IMR-90 (cell line): ENCODE results near the gene XPR1. TPM values are rescaled to one million over a fixed set of nuclear protein-coding genes. Genes with fewer than 3 reads are reported as not detected.

Source experiments
- ATAC-seq: fragments of 200-7000 bp; cut with Tn5 transposase; 2 replicates; pipeline ENCODE4 v1.9.1; 2020; ENCODE audit warnings: low read depth, mild to moderate bottlenecking, moderate library complexity
- BruUV-seq: library from RNA; stranded (reverse); fragments of 400-500 nt; replicated peaks from 2 replicates; lab custom pipeline; 2021; lab: Mats Ljungman, UMichigan
- CTCF ChIA-PET: fragments of 300-600 bp; formaldehyde crosslinking; extraction: SDS; loops from one replicate; lab custom pipeline; 2021; ENCODE audit warnings: antibody characterized with exemption; lab: Yijun Ruan, JAX
- POLR2A ChIA-PET: fragments of 300-600 bp; sonication (Branson Sonifier 250); formaldehyde crosslinking; loops from one replicate; lab custom pipeline; 2022; ENCODE audit warnings: antibody characterized with exemption; ENCODE audit not compliant: unreplicated experiment; lab: Charles Lee
- DNase-seq: peaks from one replicate; pipeline ENCODE4 v3.0.0; 2013
- H2AFZ ChIP-seq: replicated peaks from 2 replicates; pipeline ENCODE3; 2013; ENCODE audit warnings: low read length, mild to moderate bottlenecking; ENCODE audit not compliant: poor library complexity
- H2AK5ac ChIP-seq: 2 replicates; pipeline ENCODE4 v1.6.1; 2013; ENCODE audit warnings: low read depth, low read length, inconsistent platforms
- H2AK9ac ChIP-seq: replicated peaks from 2 replicates; pipeline ENCODE3; 2013; ENCODE audit warnings: mild to moderate bottlenecking, low read depth, low read length, moderate library complexity; ENCODE audit not compliant: poor library complexity
- H2BK120ac ChIP-seq: 2 replicates; pipeline ENCODE4 v1.6.1; 2013; ENCODE audit warnings: low read depth, low read length, inconsistent platforms
- H2BK15ac ChIP-seq: 3 replicates; pipeline ENCODE4 v1.6.1; 2013; ENCODE audit warnings: low read depth, low read length, inconsistent platforms
- H2BK20ac ChIP-seq: 2 replicates; pipeline ENCODE4 v1.6.1; 2013; ENCODE audit warnings: low read depth, mild to moderate bottlenecking, inconsistent platforms, low read length, moderate library complexity
- H2BK5ac ChIP-seq: 2 replicates; pipeline ENCODE4 v1.6.1; 2013; ENCODE audit warnings: mild to moderate bottlenecking, low read depth, low read length, inconsistent platforms; ENCODE audit not compliant: poor library complexity, severe bottlenecking
- H3K14ac ChIP-seq: replicated peaks from 2 replicates; pipeline ENCODE4 v1.6.1; 2013; ENCODE audit warnings: low read depth, low read length, inconsistent platforms
- H3K18ac ChIP-seq: 2 replicates; pipeline ENCODE4 v1.6.1; 2013; ENCODE audit warnings: low read depth, low read length, control low read depth
- H3K23ac ChIP-seq: 2 replicates; pipeline ENCODE4 v1.6.1; 2013; ENCODE audit warnings: low read depth, low read length, inconsistent platforms
- H3K27ac ChIP-seq: 2 replicates; pipeline ENCODE4 v1.5.1; 2013; ENCODE audit warnings: mild to moderate bottlenecking, control low read depth, low read length; ENCODE audit not compliant: insufficient read depth
- H3K27me3 ChIP-seq: 2 replicates; pipeline ENCODE4 v1.6.1; 2013; ENCODE audit warnings: low read length; ENCODE audit not compliant: control insufficient read depth, insufficient read depth
- H3K36me3 ChIP-seq: 2 replicates; pipeline ENCODE4 v1.6.1; 2013; ENCODE audit warnings: low read length, mixed read lengths; ENCODE audit not compliant: control insufficient read depth, insufficient read depth
- H3K4ac ChIP-seq: 2 replicates; pipeline ENCODE4 v1.6.1; 2013; ENCODE audit warnings: low read depth, low read length, inconsistent platforms
- H3K4me1 ChIP-seq: 2 replicates; pipeline ENCODE4 v1.6.1; 2013; ENCODE audit warnings: low read length, mixed read lengths; ENCODE audit not compliant: control insufficient read depth, insufficient read depth
- H3K4me2 ChIP-seq: 2 replicates; pipeline ENCODE4 v1.6.1; 2013; ENCODE audit warnings: low read depth, mild to moderate bottlenecking, control low read depth, low read length, moderate library complexity
- H3K4me3 ChIP-seq: 2 replicates; pipeline ENCODE4 v1.5.1; 2013; ENCODE audit warnings: low read depth, mild to moderate bottlenecking, control low read depth, low read length, moderate library complexity; ENCODE audit not compliant: insufficient read depth
- H3K56ac ChIP-seq: 2 replicates; pipeline ENCODE4 v1.6.1; 2013; ENCODE audit warnings: low read length, inconsistent platforms; ENCODE audit not compliant: insufficient read depth; ENCODE audit errors: extremely low read depth
- H3K79me1 ChIP-seq, 2 experiments: 2 replicates each; pipeline ENCODE4 v1.6.1; 2013; ENCODE audit warnings: low read length in 2 of 2, inconsistent platforms in 1 of 2, low read depth in 1 of 2
- H3K9ac ChIP-seq: 2 replicates; pipeline ENCODE4 v1.6.1; 2013; ENCODE audit warnings: low read depth, low read length, control low read depth
- H3K9me1 ChIP-seq: 2 replicates; pipeline ENCODE4 v1.6.1; 2013; ENCODE audit warnings: low read length, inconsistent platforms; ENCODE audit not compliant: insufficient read depth
- H3K9me3 ChIP-seq: 2 replicates; pipeline ENCODE4 v1.6.1; 2013; ENCODE audit warnings: low read length; ENCODE audit not compliant: control insufficient read depth, insufficient read depth
- H4K20me1 ChIP-seq: 2 replicates; pipeline ENCODE4 v1.6.1; 2013; ENCODE audit warnings: low read length, inconsistent platforms; ENCODE audit not compliant: insufficient read depth
- H4K5ac ChIP-seq: 2 replicates; pipeline ENCODE4 v1.6.1; 2013; ENCODE audit warnings: mild to moderate bottlenecking, low read depth, low read length, control low read depth
- H4K8ac ChIP-seq, 2 experiments: 2 replicates each; pipeline ENCODE4 v1.6.1; 2013; ENCODE audit warnings: low read depth in 2 of 2, low read length in 2 of 2, control low read depth in 1 of 2, inconsistent platforms in 1 of 2
- H4K91ac ChIP-seq: 2 replicates; pipeline ENCODE4 v1.6.1; 2013; ENCODE audit warnings: low read depth, low read length, inconsistent platforms; ENCODE audit not compliant: insufficient read depth
- CHD1 ChIP-seq: IDR thresholded peaks from 2 replicates; pipeline ENCODE4 v1.6.1; 2012; ENCODE audit warnings: low read depth, low read length, improper control_type of control experiment
- CTCF ChIP-seq: conservative IDR thresholded peaks from 2 replicates; pipeline ENCODE4 v1.5.1; 2012; ENCODE audit warnings: mild to moderate bottlenecking, low read depth, low read length, improper control_type of control experiment
- WGBS, 2 experiments: methylation state at CpG; one replicate each; pipeline versions ENCODE4 v1.1.5 to v1.1.7; 2013; ENCODE audit warnings: missing lambda C conversion rate in 2 of 2; ENCODE audit not compliant: insufficient read length in 1 of 2; ENCODE audit errors: extremely low coverage in 2 of 2; 5-methylcytosine and 5-hydroxymethylcytosine counted together
- dilution Hi-C: fragments of 300-500 bp; cut with HindIII; formaldehyde crosslinking; loops from one replicate; pipeline ENCODE4 v1.14.3; 2018; ENCODE audit warnings: low sequenced_read_pairs; ENCODE audit not compliant: unreplicated experiment
- in situ Hi-C: fragments of 300-500 bp; cut with MboI; formaldehyde crosslinking; loops from 3 replicates; pipeline ENCODE4 v1.14.3; 2019; ENCODE audit warnings: low sequenced_read_pairs, inconsistent platforms, mixed read lengths
- intact Hi-C: fragments of 100-400 bp; cut with micrococcal nuclease; formaldehyde crosslinking; loops from 2 replicates; pipeline ENCODE4 v1.10.0; 2022
- polyA plus RNA-seq, 3 experiments: library from polyadenylated mRNA; depleted of rRNA; stranded (reverse); fragments of >200 nt; gene quantifications; 2 replicates each; pipeline ENCODE4 v1.2.3, GENCODE V29; 2012; ENCODE audit warnings: low replicate concordance in 1 of 3
- total RNA-seq: library from RNA; depleted of rRNA; stranded (reverse); fragments of >200 nt; gene quantifications from 2 replicates; pipeline ENCODE4 v1.2.3, GENCODE V29; 2012

XPR1 gene
- total and polyA plus RNA-seq, 2 of the 4 experiments (the other 2 are of a cell fraction): 11.8 to 25.1 TPM

- ATAC-seq: no peak
- ChIA-PET POLR2A (interaction anchor here (0.7 kb wide), 1 partner anchor 412 kb away, joined by 3 read pairs; no protein-coding TSS in a partner anchor), CTCF (no interaction called here)
- H3K79me1 ChIP-seq: peaks cover 0 to 15% of the 10 kb centered on the region in 2 experiments; a peak in 2 of 4 replicates
- no peaks in the 10 kb centered on the region for H4K20me1 ChIP-seq
- no TSS peak for BruUV-seq
- H2AFZ ChIP-seq: peak overlapping the region; percentile 26
- no peak overlapping the region for H2AK5ac ChIP-seq
- intact Hi-C loops: no loop called here
- H4K5ac ChIP-seq: no peak overlapping the region
- no peak overlapping the region for H3K56ac ChIP-seq
- no peak overlapping the region for H3K27ac ChIP-seq
- H3K4me2 ChIP-seq: no peak overlapping the region
- H3K9ac ChIP-seq: no peak overlapping the region
- no peak overlapping the region for H3K18ac ChIP-seq
- no peak overlapping the region for H2AK9ac ChIP-seq
- peaks cover 27% of the 10 kb centered on the region; the same call in 1 of the 2 replicates for H3K36me3 ChIP-seq
- DNase-seq: peak; percentile 15
- no peak overlapping the region for H4K8ac ChIP-seq
- no peak overlapping the region for H3K23ac ChIP-seq
- H2BK120ac ChIP-seq: no peak overlapping the region
- H3K9me3 ChIP-seq: no peaks in the 10 kb centered on the region
- no peak overlapping the region for H4K91ac ChIP-seq
- no peak overlapping the region for H3K4me3 ChIP-seq
- H2BK20ac ChIP-seq: no peak overlapping the region
- H3K27me3 ChIP-seq: no peaks in the 10 kb centered on the region
- dilution Hi-C loops: no loop called here
- H3K4ac ChIP-seq: no peak overlapping the region
- 0 out of 2 replicates have a peak, but pooled peaks cover 5% of the 10 kb centered on the region for H3K9me1 ChIP-seq
- TF ChIP-seq CHD1: no peak
- 0 out of 2 replicates have a peak, but pooled peaks have one; percentile 11 for TF ChIP-seq CTCF
- 58% methylated on average over 3 of the region's 12 CpGs; no CpG with 5 or more reads in 1 of the 2 experiments for WGBS, 2 experiments
- no peak overlapping the region for H2BK15ac ChIP-seq
- H2BK5ac ChIP-seq: no peak overlapping the region
- no peaks in the 10 kb centered on the region for H3K4me1 ChIP-seq
- no peak overlapping the region for H3K14ac ChIP-seq
- in situ Hi-C loops: no loop called here
These were observed 285.7 kb downstream of the XPR1 start for GRCh38 chr1:180917306-180918065.
